Upper lobe of left lung (tissue), 6 donors: ENCODE data around the gene IL17RD. TPM values are rescaled to one million over a fixed set of nuclear protein-coding genes. Genes with fewer than 3 reads are reported as not detected.

Experiments
- ATAC-seq, 2 donors: fragments of 200-7000 bp; cut with Tn5 transposase; one replicate each; pipeline ENCODE4 v1.9.1; 2022; ENCODE audit warnings: mild to moderate bottlenecking in 2 of 2, moderate library complexity in 2 of 2; ENCODE audit not compliant: low FRiP score in 2 of 2
- DNase-seq, 2 donors: peaks; one replicate each; pipeline ENCODE4 v3.0.0-alpha.2; 2019 to 2020
- H3K27ac ChIP-seq, 4 donors: fragments of 200-600 bp; sonication (generic); one replicate each; pipeline ENCODE4 v1.5.1; 2016 to 2019
- H3K27me3 ChIP-seq, 4 donors: fragments of 200-600 bp; sonication (generic); one replicate each; pipeline ENCODE4 v1.5.1; 2017 to 2019
- H3K36me3 ChIP-seq, 4 donors: fragments of 200-600 bp; sonication (generic); one replicate each; pipeline ENCODE4 v1.5.1; 2016 to 2019
- H3K4me1 ChIP-seq, 4 donors: fragments of 200-600 bp; sonication (generic); one replicate each; pipeline ENCODE4 v1.5.1; 2018 to 2019
- H3K4me3 ChIP-seq, 4 donors: fragments of 200-600 bp; sonication (generic); one replicate each; pipeline ENCODE4 v1.5.1; 2017 to 2019; ENCODE audit warnings: mild to moderate bottlenecking in 2 of 4, moderate library complexity in 1 of 4
- H3K9me3 ChIP-seq, 4 donors: fragments of 200-600 bp; sonication (generic); one replicate each; pipeline ENCODE4 v1.5.1; 2018 to 2019
- EP300 ChIP-seq, 4 donors: sonication (generic); formaldehyde crosslinking; IDR thresholded peaks; one replicate each; pipeline ENCODE4 v1.5.1; 2017; ENCODE audit warnings: antibody characterized with exemption in 4 of 4, control low read depth in 2 of 4
- POLR2A ChIP-seq, 4 donors: fragments of 450-650 bp; IDR thresholded peaks; one replicate each; pipeline ENCODE4 v1.5.1; 2016 to 2017; ENCODE audit warnings: antibody characterized with exemption in 4 of 4, mild to moderate bottlenecking in 2 of 4
- POLR2AphosphoS5 ChIP-seq, 2 donors: sonication (generic); formaldehyde crosslinking; IDR thresholded peaks; one replicate each; pipeline ENCODE4 v1.5.1; 2017; ENCODE audit warnings: antibody characterized with exemption in 2 of 2
- WGBS, 2 donors: methylation state at CpG; one replicate each; pipeline ENCODE4 v1.1.5; 2017 to 2018; 5-methylcytosine and 5-hydroxymethylcytosine counted together
- total RNA-seq, 6 donors: library from RNA; depleted of rRNA in 4 of 6; stranded (reverse); fragments of >200 nt in 4 of 6; gene quantifications; one replicate each; pipeline versions ENCODE4 v1.1.0 to v1.2.1, GENCODE V29; 2016 to 2021
- TF ChIP-seq, protein P1 (sequence below), 6 experiments: fragments of 450-650 bp in 4 of 6; fragments of 200-600 bp in 2 of 6; sonication (generic) in 2 of 6; IDR thresholded peaks; one replicate each; pipeline ENCODE4 v1.5.1; 2016 to 2019; ENCODE audit warnings: antibody characterized with exemption in 6 of 6
- donor health status: DM: no; HTN: no; CAD: no; lungs with moderate emphysema.
- donor health status: DM: no; HTN: yes; CAD: no; lungs with severe emphysema.

Gene IL17RD
- total RNA-seq, 6 donors from 2014 or later = under 0.01 to 2.7 (median 0.49) TPM

DNA sequence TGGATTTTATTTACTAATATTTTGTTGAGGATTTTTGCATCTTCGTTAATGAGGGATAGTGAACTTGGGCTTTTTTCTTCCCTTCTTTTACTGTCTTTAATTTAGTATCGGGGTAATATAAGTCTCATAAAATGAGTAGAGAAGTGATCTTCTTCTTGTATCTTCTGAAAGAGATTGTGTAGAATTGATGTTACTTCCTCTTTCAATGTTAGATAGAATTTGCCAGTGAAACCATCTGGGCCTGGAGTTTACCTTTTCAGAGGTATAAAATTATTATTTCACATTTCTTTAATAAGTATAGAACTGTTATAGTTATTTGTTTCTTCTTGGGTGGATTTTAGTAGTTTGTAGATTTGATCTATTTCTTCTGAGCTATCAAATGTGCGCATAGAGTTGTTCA lies 26.9 kb upstream of the IL17RD start:
- H3K4me1 ChIP-seq = no peaks in the 10 kb centered on the region
- H3K27me3 ChIP-seq = no peaks in the 10 kb centered on the region
- no peak overlapping the region for H3K4me3 ChIP-seq
- H3K9me3 ChIP-seq = no peaks in the 10 kb centered on the region
- WGBS, 2 donors = 91 to 96% methylated on average over 3 of the region's 3 CpGs
- ATAC-seq = no peak
- DNase-seq = no peak
- TF ChIP-seq POLR2AphosphoS5 (IDR thresholded peaks at IDR 0.05) (no peak), POLR2A (IDR thresholded peaks at IDR 0.05) (no peak), EP300 (IDR thresholded peaks at IDR 0.05) (no peak)
- TF ChIP-seq, protein P1, sequence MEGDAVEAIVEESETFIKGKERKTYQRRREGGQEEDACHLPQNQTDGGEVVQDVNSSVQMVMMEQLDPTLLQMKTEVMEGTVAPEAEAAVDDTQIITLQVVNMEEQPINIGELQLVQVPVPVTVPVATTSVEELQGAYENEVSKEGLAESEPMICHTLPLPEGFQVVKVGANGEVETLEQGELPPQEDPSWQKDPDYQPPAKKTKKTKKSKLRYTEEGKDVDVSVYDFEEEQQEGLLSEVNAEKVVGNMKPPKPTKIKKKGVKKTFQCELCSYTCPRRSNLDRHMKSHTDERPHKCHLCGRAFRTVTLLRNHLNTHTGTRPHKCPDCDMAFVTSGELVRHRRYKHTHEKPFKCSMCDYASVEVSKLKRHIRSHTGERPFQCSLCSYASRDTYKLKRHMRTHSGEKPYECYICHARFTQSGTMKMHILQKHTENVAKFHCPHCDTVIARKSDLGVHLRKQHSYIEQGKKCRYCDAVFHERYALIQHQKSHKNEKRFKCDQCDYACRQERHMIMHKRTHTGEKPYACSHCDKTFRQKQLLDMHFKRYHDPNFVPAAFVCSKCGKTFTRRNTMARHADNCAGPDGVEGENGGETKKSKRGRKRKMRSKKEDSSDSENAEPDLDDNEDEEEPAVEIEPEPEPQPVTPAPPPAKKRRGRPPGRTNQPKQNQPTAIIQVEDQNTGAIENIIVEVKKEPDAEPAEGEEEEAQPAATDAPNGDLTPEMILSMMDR (IDR thresholded peaks at IDR 0.05) = no peak
- H3K36me3 ChIP-seq = no peaks in the 10 kb centered on the region
- no peak overlapping the region for H3K27ac ChIP-seq

DNA sequence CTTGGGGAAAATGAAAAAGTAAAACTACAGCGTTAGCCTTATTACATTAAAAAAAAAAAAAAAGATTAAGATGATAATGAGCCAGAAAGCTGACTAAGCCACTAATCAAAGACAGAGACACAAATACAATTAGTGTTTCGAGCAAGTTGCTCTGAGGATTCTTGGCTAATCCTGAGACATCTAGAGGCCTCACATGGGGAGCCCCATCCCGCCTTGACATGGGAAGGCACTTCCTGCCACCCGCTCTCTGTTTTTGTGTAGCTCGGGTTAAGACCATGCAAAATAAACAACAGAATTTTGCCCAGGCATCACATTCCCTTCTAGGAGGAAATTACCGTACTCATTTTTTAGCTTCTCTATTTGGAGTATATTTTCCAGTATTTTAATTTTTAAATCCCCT lies 19.4 kb upstream of the IL17RD start:
- Histone ChIP-seq H3K4me3 (no peak overlapping the region), H3K36me3 (no peaks in the 10 kb centered on the region), H3K27me3 (no peaks in the 10 kb centered on the region), H3K27ac (no peak overlapping the region), H3K4me1 (no peaks in the 10 kb centered on the region), H3K9me3 (no peaks in the 10 kb centered on the region)
- DNase-seq = no peak
- ATAC-seq = no peak
- 57 to 62% methylated on average over 6 of the region's 6 CpGs for WGBS, 2 donors
- TF ChIP-seq EP300 (IDR thresholded peaks at IDR 0.05) (no peak), POLR2A (IDR thresholded peaks at IDR 0.05) (no peak), POLR2AphosphoS5 (IDR thresholded peaks at IDR 0.05) (no peak)
- TF ChIP-seq, protein P1 (IDR thresholded peaks at IDR 0.05) = no peak

DNA sequence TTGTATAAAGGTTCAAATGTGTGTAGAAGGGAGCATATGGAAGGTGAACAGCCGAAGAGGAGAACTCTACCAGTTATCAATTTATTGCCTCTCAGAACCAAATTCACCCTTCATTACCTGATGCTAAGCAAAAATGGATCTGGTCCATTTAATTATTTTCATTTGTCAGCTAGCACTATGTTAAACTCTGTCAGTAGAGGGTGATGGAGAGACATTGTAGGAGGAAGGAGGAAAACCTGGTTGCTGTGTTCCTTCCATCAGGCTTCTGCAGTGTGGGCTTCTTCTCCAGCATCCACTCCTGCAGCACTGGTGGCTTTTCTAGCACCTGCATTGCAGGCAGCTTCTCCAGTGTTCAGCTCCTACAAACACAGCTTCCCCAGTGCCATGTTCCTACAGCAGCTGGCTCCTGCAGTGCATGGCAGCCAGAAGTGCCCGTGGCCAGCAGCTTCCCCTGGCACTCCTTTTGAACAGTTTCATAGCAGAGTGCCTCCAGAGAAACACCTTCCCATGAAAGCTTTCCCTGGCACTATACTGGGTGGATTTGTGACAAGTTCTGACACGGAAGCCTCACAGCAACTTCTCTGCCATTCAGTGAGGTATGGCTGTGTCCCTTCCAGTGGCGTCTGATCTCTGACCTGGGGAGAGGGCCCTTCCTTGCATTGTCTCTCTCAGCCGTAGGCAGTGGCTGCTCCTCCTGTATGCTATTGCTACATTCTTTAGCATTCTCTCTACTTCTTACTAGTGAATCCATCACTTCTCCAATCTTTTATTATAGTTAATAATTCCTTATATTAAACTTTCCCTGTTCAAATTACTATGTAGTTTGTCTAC lies 14.6 kb upstream of the IL17RD start:
- H3K36me3 ChIP-seq = no peaks in the 10 kb centered on the region
- WGBS, 2 donors = 83 to 89% methylated on average over 5 of the region's 5 CpGs
- DNase-seq (no peak), ATAC-seq (no peak)
- no peak overlapping the region for H3K4me3 ChIP-seq
- H3K9me3 ChIP-seq = no peaks in the 10 kb centered on the region
- no peaks in the 10 kb centered on the region for H3K4me1 ChIP-seq
- no peak overlapping the region for H3K27ac ChIP-seq
- TF ChIP-seq EP300 (IDR thresholded peaks at IDR 0.05) (no peak), POLR2A (IDR thresholded peaks at IDR 0.05) (no peak), POLR2AphosphoS5 (IDR thresholded peaks at IDR 0.05) (no peak)
- TF ChIP-seq, protein P1 (IDR thresholded peaks at IDR 0.05) = no peak
- no peaks in the 10 kb centered on the region for H3K27me3 ChIP-seq

DNA sequence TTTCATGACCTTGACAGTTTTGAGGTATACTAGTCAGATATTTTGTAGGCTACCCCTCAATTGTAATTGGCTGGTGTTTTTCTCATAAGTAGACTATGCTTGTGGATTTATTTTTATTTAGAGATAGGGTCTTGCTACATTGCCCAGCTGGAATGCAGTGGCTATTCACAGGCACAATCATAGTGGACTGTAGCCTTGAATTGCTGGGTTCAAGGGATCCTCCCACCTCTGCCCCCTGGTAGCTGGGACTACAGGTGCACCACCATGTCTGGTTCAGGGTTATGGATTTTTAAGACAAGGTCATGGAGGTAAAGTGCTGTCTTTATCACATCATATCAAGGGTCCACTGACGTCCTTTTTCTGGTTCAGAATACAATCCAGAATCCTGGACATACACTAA lies 10.9 kb upstream of the IL17RD start:
- no peak overlapping the region for H3K4me3 ChIP-seq
- DNase-seq = no peak
- no peaks in the 10 kb centered on the region for H3K36me3 ChIP-seq
- H3K4me1 ChIP-seq = no peaks in the 10 kb centered on the region
- WGBS, 2 donors = 57 to 86% methylated on average over 1 of the region's 1 CpG
- no peaks in the 10 kb centered on the region for H3K9me3 ChIP-seq
- H3K27ac ChIP-seq = no peak overlapping the region
- TF ChIP-seq EP300 (IDR thresholded peaks at IDR 0.05) (no peak), POLR2A (IDR thresholded peaks at IDR 0.05) (no peak), POLR2AphosphoS5 (IDR thresholded peaks at IDR 0.05) (no peak)
- TF ChIP-seq, protein P1 (IDR thresholded peaks at IDR 0.05) = no peak
- no peaks in the 10 kb centered on the region for H3K27me3 ChIP-seq
- ATAC-seq = no peak

DNA sequence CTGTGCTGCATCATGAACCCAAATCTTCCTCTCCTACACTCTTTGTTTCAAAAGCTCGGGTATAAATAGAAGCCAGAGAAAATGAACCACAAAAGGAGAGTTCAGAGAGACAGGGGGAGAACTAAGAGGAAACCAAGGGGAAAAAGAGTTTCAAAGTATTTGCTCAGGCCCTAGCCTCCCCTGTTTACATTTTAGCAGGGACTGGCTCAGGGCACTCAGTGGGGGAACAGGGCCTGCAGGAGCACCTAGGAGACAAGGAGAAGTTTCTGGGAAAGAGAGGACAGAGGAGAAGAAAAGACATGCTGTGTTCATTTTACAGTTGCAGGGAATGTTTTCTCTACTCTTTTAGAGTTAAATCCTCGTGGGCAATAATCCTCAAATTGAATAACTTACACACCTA lies 8.5 kb upstream of the IL17RD start:
- no peak overlapping the region for H3K27ac ChIP-seq
- ATAC-seq (no peak), DNase-seq (no peak)
- TF ChIP-seq POLR2A (IDR thresholded peaks at IDR 0.05) (no peak), POLR2AphosphoS5 (IDR thresholded peaks at IDR 0.05) (no peak), EP300 (IDR thresholded peaks at IDR 0.05) (no peak)
- TF ChIP-seq, protein P1 (IDR thresholded peaks at IDR 0.05) = no peak
- 60 to 65% methylated on average over 2 of the region's 2 CpGs for WGBS, 2 donors
- H3K27me3 ChIP-seq = no peaks in the 10 kb centered on the region
- no peak overlapping the region for H3K4me3 ChIP-seq
- no peaks in the 10 kb centered on the region for H3K36me3 ChIP-seq
- peaks cover 3 to 12% (median 8%) of the 10 kb centered on the region in 4 donors for H3K4me1 ChIP-seq
- no peaks in the 10 kb centered on the region for H3K9me3 ChIP-seq
